ENCODE data around the gene VCP.

Gene VCP

DNA sequence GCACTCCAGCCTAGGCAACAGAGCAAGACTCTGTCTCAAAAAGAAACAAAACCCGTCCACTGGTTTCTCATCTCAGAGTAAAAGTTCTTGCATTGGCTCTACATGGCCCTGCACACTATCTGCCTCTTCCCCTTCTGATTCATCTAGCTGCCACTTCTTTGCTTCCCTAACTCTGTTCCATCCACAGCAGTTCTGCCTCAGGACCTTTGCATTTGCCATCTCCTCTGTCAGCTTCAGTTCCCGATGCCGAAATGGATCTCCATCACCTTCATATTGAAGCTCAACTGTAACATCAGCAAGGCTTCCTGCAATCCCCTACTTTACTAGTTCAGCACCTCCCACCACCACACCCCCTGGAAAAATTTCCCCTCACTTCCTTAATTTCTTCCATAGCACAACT lies 25.1 kb upstream of the VCP start:
- TF ChIP-seq, protein P1, sequence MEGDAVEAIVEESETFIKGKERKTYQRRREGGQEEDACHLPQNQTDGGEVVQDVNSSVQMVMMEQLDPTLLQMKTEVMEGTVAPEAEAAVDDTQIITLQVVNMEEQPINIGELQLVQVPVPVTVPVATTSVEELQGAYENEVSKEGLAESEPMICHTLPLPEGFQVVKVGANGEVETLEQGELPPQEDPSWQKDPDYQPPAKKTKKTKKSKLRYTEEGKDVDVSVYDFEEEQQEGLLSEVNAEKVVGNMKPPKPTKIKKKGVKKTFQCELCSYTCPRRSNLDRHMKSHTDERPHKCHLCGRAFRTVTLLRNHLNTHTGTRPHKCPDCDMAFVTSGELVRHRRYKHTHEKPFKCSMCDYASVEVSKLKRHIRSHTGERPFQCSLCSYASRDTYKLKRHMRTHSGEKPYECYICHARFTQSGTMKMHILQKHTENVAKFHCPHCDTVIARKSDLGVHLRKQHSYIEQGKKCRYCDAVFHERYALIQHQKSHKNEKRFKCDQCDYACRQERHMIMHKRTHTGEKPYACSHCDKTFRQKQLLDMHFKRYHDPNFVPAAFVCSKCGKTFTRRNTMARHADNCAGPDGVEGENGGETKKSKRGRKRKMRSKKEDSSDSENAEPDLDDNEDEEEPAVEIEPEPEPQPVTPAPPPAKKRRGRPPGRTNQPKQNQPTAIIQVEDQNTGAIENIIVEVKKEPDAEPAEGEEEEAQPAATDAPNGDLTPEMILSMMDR (IDR thresholded peaks at IDR 0.05; ENCODE audit: low read depth, low read length), result no peak
- H3K4me3 ChIP-seq (ENCODE audit: low read depth, low read length), result no peak overlapping the region

DNA sequence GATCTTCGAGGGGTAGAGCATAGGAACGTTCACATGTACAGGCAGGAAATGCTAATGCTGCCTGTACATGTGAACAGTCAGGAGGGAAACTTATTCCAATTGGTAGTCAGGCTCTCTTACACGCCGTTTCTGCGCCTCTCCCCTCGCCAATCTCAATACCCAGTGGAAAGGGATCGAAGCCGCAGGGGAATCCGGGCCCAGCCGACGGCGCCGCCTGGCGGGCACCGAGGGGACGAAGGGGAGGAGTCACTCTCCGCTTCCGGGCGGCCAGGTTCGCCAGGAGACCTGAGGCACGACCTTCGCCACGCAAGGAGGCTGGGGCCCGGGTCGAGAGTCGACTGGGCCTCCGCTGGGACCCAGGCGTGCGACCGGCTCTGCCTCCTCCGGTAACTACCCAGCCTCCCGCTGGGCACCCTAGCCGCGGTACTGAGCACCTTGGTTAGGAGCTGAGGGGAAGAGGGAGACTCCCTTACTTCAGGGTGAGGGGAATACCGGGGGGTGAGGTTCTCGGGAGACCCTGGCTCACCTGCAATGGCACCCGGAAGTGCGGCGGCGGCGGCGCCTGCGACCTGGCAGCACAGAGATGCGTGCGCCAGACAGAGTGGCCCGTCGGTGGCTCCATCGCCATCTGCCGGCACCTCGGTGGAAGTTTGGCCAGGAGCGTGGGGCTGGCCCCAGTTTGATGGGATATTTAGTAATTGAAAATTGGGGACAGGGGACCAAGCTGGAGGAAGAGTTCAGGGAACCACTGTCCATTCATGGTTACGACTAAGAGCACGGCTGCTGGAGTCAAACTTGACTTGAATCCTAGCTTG lies 23.8 kb upstream of the VCP start, which contains the start of gene PIGO:
Gene PIGO, minus strand, starts transcription at position 557 of the 815 bp plus-strand sequence. CDS start 1,026 bp downstream, outside the sequence.
- TF ChIP-seq, protein P1 (IDR thresholded peaks at IDR 0.05; ENCODE audit: low read depth, low read length), result peak; percentile 79
- H3K4me3 ChIP-seq (ENCODE audit: low read depth, low read length), result peak within 1 kb of the TSS; percentile 99

DNA sequence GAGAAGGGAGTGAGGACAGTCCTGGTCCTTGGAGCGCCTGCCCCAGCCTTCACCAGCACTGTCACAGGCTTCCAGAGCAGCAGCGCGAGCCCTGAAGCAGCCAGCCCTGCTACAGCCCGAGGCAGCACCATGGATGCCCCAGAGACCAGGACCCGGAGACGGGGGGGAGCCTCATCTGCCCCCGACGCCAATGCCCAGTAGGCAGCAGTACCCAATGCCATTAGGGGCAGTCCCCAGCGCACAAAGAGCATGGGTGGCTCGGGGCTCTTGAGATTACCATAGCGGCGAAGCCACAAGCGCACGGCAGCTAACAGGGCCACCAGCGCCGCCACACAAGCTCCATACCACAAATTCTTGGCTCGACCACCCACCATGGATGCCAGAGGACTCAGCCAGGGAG lies 19.1 kb upstream of the VCP start:
- H3K4me3 ChIP-seq (ENCODE audit: low read depth, low read length), result no peak overlapping the region
- TF ChIP-seq, protein P1 (IDR thresholded peaks at IDR 0.05; ENCODE audit: low read depth, low read length), result no peak

DNA sequence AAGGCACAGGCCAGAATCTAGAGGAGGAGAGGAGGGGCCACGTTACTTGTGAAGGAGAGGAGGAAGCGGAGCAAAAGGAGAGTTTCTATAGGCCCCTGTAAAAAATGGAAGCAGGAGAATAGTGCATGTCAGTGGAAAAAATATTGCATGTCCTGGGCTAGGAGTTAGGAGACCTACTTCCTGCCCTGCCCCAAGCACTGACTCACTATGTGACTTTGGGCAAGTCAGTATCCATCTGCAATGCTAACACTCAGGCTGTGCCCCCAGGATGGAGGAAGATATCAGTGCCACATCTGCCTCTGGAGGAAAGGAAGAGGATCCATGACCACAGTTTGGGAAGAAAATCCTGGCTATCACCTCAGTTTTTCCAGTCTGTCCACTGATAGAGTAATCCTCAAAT lies 17.0 kb upstream of the VCP start:
- no peak overlapping the region for H3K4me3 ChIP-seq (ENCODE audit: low read depth, low read length)
- TF ChIP-seq, protein P1 (IDR thresholded peaks at IDR 0.05; ENCODE audit: low read depth, low read length), result no peak

DNA sequence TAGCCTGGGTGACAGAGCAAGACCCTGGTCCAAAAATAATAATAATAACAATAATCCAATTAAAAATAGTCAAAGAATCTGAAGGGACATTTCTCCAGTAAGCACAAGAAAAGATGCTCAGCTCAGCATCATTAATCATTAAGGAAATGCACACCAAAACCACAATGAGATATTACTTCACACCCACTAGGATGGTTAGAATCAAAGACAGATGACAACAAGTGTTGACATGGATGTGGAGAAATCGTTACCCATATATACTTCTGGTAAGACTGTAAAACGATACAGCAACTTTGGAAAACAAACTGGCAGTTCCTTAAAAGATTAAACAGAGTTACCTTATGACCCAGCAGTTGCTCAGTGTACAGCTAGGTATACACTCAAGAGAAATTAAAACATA lies 12.7 kb upstream of the VCP start:
- no peak overlapping the region for H3K4me3 ChIP-seq (ENCODE audit: low read depth, low read length)
- TF ChIP-seq, protein P1 (IDR thresholded peaks at IDR 0.05; ENCODE audit: low read depth, low read length), result no peak

DNA sequence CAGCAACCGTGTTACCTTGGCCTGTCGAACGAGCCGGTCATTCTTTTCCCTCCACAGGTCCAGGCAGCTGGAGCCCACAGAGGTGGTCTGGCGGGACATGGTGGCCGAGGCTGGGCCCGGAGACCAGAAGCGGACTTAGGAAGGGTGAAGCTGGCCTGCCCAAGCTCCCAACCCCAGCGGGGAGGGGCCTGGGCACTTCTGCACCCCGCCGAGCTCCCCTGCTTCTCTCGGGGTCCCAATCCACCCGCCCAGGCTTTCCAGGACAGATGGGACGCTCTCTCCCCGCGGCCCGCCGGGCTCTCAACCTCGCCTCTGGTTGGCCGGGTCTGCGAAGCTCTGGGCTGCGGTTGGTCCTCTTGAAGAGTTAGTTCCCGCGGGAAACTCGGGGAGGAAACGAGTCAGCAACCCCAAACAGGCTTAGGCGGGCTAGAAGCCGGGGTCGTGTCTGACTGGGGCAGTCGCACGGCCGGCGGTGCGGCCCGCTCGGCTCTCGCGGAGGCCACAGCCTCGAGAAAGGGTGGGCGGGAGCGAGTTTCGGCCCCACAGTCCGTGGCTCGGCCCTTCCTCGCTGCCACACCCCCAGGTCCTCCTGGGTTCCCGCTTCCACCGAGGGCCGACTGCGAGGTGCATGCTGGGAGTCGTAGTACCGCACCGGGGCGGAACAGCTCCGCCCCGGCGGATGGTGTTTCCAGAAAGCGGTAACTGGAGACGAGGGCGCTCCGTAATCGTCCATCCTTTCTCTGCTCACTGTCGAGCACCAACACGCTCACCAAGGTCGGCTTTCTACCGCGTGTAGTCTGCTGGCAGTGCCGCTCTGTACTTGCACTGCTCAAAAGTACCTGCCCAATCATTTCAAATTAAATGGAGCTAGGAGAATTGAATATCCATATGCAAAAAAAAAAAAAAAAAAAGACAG lies 7.3 kb upstream of the VCP start, which contains the start of gene FANCG:
Gene FANCG, minus strand, starts transcription at position 517 of the 916 bp plus-strand sequence. Its CDS starts 418 bp downstream, at position 99.
- peak within 1 kb of the TSS; percentile 79 for H3K4me3 ChIP-seq (ENCODE audit: low read depth, low read length)
- TF ChIP-seq, protein P1 (IDR thresholded peaks at IDR 0.05; ENCODE audit: low read depth, low read length), result no peak

Data from WI38 (cell line).